Measurements from ENCODE around the gene ACE2. TPM values are rescaled to one million over a fixed set of nuclear protein-coding genes. Genes with fewer than 3 reads are reported as not detected.

The ACE2 gene
- total RNA-seq, result under 0.01 and 0.24 TPM in 2 replicates

GRCh38 chrX:15600745-15601144, at the start of gene ACE2:
ACE2 (minus strand) TSS chrX:15600960; CDS start chrX:15600911, 49 bp downstream.

Other genes with a start within 250 kb of the ACE2 start
- gene VEGFD, start 216.5 kb downstream of the ACE2 start, total RNA-seq, result 0.85 TPM in 1 of 2 replicates, not detected in the other
- 28.2 and 61.8 TPM in 2 replicates for gene PIR, start 107.6 kb downstream of the ACE2 start, total RNA-seq
- gene BMX, start 100.2 kb downstream of the ACE2 start, total RNA-seq, result under 0.01 and 0.64 TPM in 2 replicates
- gene CLTRN, start 63.8 kb upstream of the ACE2 start, total RNA-seq, result 0.48 and 0.85 TPM in 2 replicates
- 1.4 and 4.3 TPM in 2 replicates for gene CA5B, start 137.3 kb upstream of the ACE2 start, total RNA-seq
- gene ZRSR2, start 189.5 kb upstream of the ACE2 start, total RNA-seq, result 0.64 and 0.72 TPM in 2 replicates

All from tracheal epithelial cell (primary cell).